Lung (tissue), 12 donors: ENCODE data around the gene CYP24A1. TPM values are rescaled to one million over a fixed set of nuclear protein-coding genes. Genes with fewer than 3 reads are reported as not detected.

Source experiments
- ATAC-seq: fragments of 200-7000 bp; cut with Tn5 transposase; one replicate; pipeline ENCODE4 v1.9.1; 2020; ENCODE audit warnings: moderate number of reproducible peaks; ENCODE audit not compliant: insufficient read depth, low FRiP score
- DNase-seq, 3 donors: peaks; one replicate each; pipeline ENCODE4 v3.0.0-alpha.2; 2013 to 2017
- H3K27ac ChIP-seq, 2 donors: one replicate each; pipeline ENCODE4 v1.5.1; 2013; ENCODE audit warnings: mild to moderate bottlenecking in 2 of 2, moderate library complexity in 2 of 2, control low read depth in 1 of 2, inconsistent platforms in 1 of 2, low read depth in 1 of 2, low read length in 1 of 2
- H3K27me3 ChIP-seq, 3 donors: one replicate each; pipeline ENCODE4 v1.5.1; 2013; ENCODE audit warnings: low read length in 2 of 3; ENCODE audit not compliant: control insufficient read depth in 3 of 3, insufficient read depth in 3 of 3
- H3K36me3 ChIP-seq, 4 donors: one replicate each; pipeline ENCODE4 v1.5.1; 2013; ENCODE audit warnings: low read length in 4 of 4, mild to moderate bottlenecking in 1 of 4, moderate library complexity in 1 of 4; ENCODE audit not compliant: control insufficient read depth in 4 of 4, insufficient read depth in 4 of 4
- H3K4me1 ChIP-seq, 5 donors: one replicate each; pipeline ENCODE4 v1.5.1; 2013; ENCODE audit warnings: low read length in 5 of 5, mild to moderate bottlenecking in 2 of 5, moderate library complexity in 1 of 5; ENCODE audit not compliant: control insufficient read depth in 5 of 5, insufficient read depth in 5 of 5
- H3K4me3 ChIP-seq: one replicate; pipeline ENCODE4 v1.5.1; 2013; ENCODE audit warnings: mild to moderate bottlenecking, control low read depth, moderate library complexity
- H3K9ac ChIP-seq, 2 donors: one replicate each; pipeline ENCODE4 v1.5.1; 2013; ENCODE audit warnings: low read length in 2 of 2, control low read depth in 1 of 2; ENCODE audit not compliant: insufficient read depth in 1 of 2
- H3K9me3 ChIP-seq, 4 donors: one replicate each; pipeline ENCODE4 v1.5.1; 2013; ENCODE audit warnings: low read length in 3 of 4, mild to moderate bottlenecking in 1 of 4, moderate library complexity in 1 of 4; ENCODE audit not compliant: control insufficient read depth in 4 of 4, insufficient read depth in 3 of 4
- CTCF ChIP-seq: IDR thresholded peaks from 2 replicates; pipeline ENCODE4 v1.5.1; 2012; ENCODE audit warnings: mild to moderate bottlenecking; ENCODE audit errors: control extremely low read depth, extremely low read depth
- WGBS, 2 donors: extraction: QIAGEN DNeasy Blood & Tissue Kit; methylation state at CpG; one replicate each; pipeline ENCODE4 v1.1.7; 2013; 5-methylcytosine and 5-hydroxymethylcytosine counted together
- polyA plus RNA-seq, 2 donors: library from polyadenylated mRNA; stranded (reverse); fragments of 200-250 nt; gene quantifications; one replicate each; pipeline ENCODE4 v1.2.1, GENCODE V29; 2013
- total RNA-seq, 2 donors: library from RNA; depleted of rRNA in 1 of 2; stranded (reverse); fragments of >200 nt in 1 of 2; gene quantifications; one replicate each; pipeline ENCODE4 v1.2.1, GENCODE V29; 2014 to 2021
- donor health status: control.
- donor health status: control.
- donor health status: Bipolar disorder and iron deficiency.
- donor health status: healthy.
- donor health status: DM: yes; HTN: yes; CAD: no.

The CYP24A1 gene
- total and polyA plus RNA-seq, 4 donors, result 0.30 to 5.9 (median 1.1) TPM

GRCh38 chr20:54176610-54177009 is 2.8 kb upstream of the CYP24A1 start:
- H3K4me1 ChIP-seq, result peaks cover 0 to 29% (median 10%) of the 10 kb centered on the region in 5 donors
- H3K27me3 ChIP-seq, result peaks cover 19 to 49% (median 43%) of the 10 kb centered on the region in 3 donors
- no peak overlapping the region for H3K9ac ChIP-seq
- H3K9me3 ChIP-seq, result no peaks in the 10 kb centered on the region
- no peak for TF ChIP-seq CTCF
- no peak for ATAC-seq
- no peak overlapping the region for H3K27ac ChIP-seq
- no peaks in the 10 kb centered on the region for H3K36me3 ChIP-seq
- no peak for DNase-seq
- H3K4me3 ChIP-seq, result no peak overlapping the region
- 83 to 92% methylated on average over 2 of the region's 2 CpGs for WGBS, 2 donors

- 2 to 4% methylated on average over 18 of the region's 18 CpGs for WGBS, 2 donors
- Histone ChIP-seq H3K27me3 (peaks cover 19 to 63% (median 61%) of the 10 kb centered on the region in 3 donors), H3K4me3 (no peak overlapping the region), H3K9me3 (no peaks in the 10 kb centered on the region), H3K4me1 (peaks cover 0 to 29% (median 10%) of the 10 kb centered on the region in 5 donors), H3K27ac (no peak overlapping the region), H3K9ac (no peak overlapping the region), H3K36me3 (no peaks in the 10 kb centered on the region)
- DNase-seq (peak in 1 of 3 donors; percentile 35), ATAC-seq (no peak)
- no peak for TF ChIP-seq CTCF
Measured at GRCh38 chr20:54174457-54175175, 830 bp upstream of the CYP24A1 start.

GRCh38 chr20:54172856-54173652 is 732 bp downstream of the CYP24A1 start:
- no peak for TF ChIP-seq CTCF
- Histone ChIP-seq H3K27me3 (peaks cover 22 to 75% (median 72%) of the 10 kb centered on the region in 3 donors), H3K4me1 (peaks cover 0 to 29% (median 10%) of the 10 kb centered on the region in 5 donors), H3K4me3 (no peak overlapping the region), H3K9me3 (no peaks in the 10 kb centered on the region), H3K36me3 (no peaks in the 10 kb centered on the region), H3K27ac (no peak overlapping the region), H3K9ac (no peak overlapping the region)
- ATAC-seq (no peak), DNase-seq (peak in 2 of 3 donors; percentile 19 to 23)
- 2% methylated on average over 66 of the region's 66 CpGs for WGBS, 2 donors
